Measurements from ENCODE around the gene RNPS1. TPM values are rescaled to one million over a fixed set of nuclear protein-coding genes. Genes with fewer than 3 reads are reported as not detected.
A peak's percentile ranks its signal among the peaks of the same experiment; 100 is the strongest.
"Not testable (repeated sequence)": the region's sequence is repeated elsewhere in the genome, so short reads cannot be mapped to it uniquely, and the experiment has no call there.

Gene RNPS1
- total RNA-seq, 2 experiments from 2014 or later: 225 to 339 TPM

DNA sequence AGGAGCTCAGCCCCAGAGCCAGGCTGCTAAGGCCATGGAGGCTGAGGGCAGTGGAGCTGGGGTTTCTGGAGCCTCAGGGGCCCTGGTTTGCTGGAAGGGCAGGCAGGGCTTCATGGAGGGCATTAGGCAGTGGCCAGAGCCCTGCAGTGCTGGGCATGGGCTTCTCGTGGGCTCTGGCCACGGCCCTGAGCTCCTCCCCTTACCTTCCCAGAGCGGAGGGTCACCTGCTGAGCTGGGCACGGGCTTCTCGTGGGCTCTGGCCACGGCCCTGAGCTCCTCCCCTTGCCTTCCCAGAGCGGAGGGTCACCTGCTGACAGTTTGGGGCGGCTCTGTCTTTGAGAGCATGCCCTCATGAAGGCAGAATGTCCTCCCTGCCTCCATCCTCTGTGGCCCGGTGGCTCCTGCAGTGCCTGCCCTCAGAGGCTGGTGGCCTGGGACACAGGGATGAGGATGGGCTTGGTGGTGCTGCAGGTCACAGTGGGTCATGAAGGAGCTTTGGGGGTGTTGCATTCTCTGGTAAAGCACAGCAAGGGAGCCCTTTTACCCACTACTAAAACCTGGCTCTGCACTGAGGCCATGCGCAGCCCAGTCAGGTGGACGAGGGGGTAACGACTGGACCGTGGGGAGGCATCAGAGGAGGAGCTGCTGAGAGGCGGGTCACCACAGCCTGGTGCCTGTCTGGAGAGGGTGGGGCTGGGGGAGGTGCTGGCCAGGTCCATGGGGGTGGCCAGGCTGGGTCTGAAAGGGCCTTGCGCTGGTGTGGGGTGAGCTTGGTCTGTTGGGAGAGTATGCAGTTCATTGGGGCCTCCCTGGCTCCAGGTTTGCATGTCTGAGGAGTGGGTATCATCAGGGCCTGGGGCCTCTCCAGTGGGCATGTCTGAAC lies 2.9 kb upstream of the RNPS1 start:
- CTCF ChIA-PET (ENCODE audit: unreplicated experiment): no interaction called here
- H3K79me2 ChIP-seq (ENCODE audit: insufficient read depth, low read depth, low read length): peaks cover 27% of the 10 kb centered on the region
- peaks cover 14% of the 10 kb centered on the region; the same call in 1 of the 2 replicates for H3K36me3 ChIP-seq (ENCODE audit: insufficient read depth, low read length)
- no peak overlapping the region for H3K27ac ChIP-seq (ENCODE audit: low read depth, low read length, poor library complexity, severe bottlenecking)
- no peak overlapping the region for H2AFZ ChIP-seq (ENCODE audit: low read length)
- no peaks in the 10 kb centered on the region for H3K9me2 ChIP-seq (ENCODE audit: insufficient read depth, low read length)
- H3K9me3 ChIP-seq (ENCODE audit: low read length): no peaks in the 10 kb centered on the region
- no TSS peak for BruUV-seq (replicated peaks)
- H3K4me2 ChIP-seq (ENCODE audit: low read length): no peak overlapping the region
- H4K20me1 ChIP-seq (ENCODE audit: insufficient read depth, low read length): peaks cover 8% of the 10 kb centered on the region
- H3K4me1 ChIP-seq (ENCODE audit: insufficient read depth, low read length, poor library complexity, severe bottlenecking): peaks cover 21% of the 10 kb centered on the region
- DNase-seq (ENCODE audit: low spot score): no peak
- no peak overlapping the region for H3K4me3 ChIP-seq (ENCODE audit: low read depth, low read length, poor library complexity, severe bottlenecking)
- intact Hi-C loops (cut with micrococcal nuclease; ENCODE audit: unreplicated experiment): no loop called here
- POLR2A ChIA-PET: no interaction called here
- TF ChIP-seq, protein P1, sequence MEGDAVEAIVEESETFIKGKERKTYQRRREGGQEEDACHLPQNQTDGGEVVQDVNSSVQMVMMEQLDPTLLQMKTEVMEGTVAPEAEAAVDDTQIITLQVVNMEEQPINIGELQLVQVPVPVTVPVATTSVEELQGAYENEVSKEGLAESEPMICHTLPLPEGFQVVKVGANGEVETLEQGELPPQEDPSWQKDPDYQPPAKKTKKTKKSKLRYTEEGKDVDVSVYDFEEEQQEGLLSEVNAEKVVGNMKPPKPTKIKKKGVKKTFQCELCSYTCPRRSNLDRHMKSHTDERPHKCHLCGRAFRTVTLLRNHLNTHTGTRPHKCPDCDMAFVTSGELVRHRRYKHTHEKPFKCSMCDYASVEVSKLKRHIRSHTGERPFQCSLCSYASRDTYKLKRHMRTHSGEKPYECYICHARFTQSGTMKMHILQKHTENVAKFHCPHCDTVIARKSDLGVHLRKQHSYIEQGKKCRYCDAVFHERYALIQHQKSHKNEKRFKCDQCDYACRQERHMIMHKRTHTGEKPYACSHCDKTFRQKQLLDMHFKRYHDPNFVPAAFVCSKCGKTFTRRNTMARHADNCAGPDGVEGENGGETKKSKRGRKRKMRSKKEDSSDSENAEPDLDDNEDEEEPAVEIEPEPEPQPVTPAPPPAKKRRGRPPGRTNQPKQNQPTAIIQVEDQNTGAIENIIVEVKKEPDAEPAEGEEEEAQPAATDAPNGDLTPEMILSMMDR (conservative IDR thresholded peaks at IDR 0.05; ENCODE audit: low read length): no peak
- TF ChIP-seq EZH2phosphoT487 (IDR thresholded peaks at IDR 0.05; ENCODE audit: borderline replicate concordance, low read depth, low read length): no peak

DNA sequence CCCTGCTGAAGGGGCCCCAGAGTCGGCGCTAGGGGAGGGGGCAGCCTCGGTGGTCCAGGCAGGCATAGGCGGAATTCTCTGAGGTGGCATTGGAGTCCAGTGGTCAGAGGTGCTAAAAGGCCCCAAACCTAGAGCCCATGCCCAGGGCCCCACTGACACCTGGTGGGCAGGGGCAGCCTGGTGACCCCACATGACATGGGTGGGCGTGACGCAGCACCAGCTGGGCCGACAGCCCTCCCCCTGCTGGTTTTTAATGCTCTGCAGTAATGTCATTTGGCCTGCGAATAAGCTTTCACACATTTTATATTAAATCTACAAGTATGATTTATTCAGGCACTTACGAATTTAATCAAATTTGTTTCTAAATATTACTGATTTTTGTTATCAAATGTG lies 2.1 kb upstream of the RNPS1 start:
- Histone ChIP-seq H2AFZ (ENCODE audit: low read length) (no peak overlapping the region), H3K4me3 (ENCODE audit: low read depth, low read length, poor library complexity, severe bottlenecking) (no peak overlapping the region), H3K79me2 (ENCODE audit: insufficient read depth, low read depth, low read length) (peaks cover 34% of the 10 kb centered on the region), H3K9me3 (ENCODE audit: low read length) (no peaks in the 10 kb centered on the region), H3K4me2 (ENCODE audit: low read length) (peak overlapping the region; percentile 78), H3K36me3 (ENCODE audit: insufficient read depth, low read length) (peaks cover 22% of the 10 kb centered on the region), H3K4me1 (ENCODE audit: insufficient read depth, low read length, poor library complexity, severe bottlenecking) (peaks cover 28% of the 10 kb centered on the region), H4K20me1 (ENCODE audit: insufficient read depth, low read length) (peaks cover 16% of the 10 kb centered on the region), H3K9me2 (ENCODE audit: insufficient read depth, low read length) (no peaks in the 10 kb centered on the region), H3K27ac (ENCODE audit: low read depth, low read length, poor library complexity, severe bottlenecking) (no peak overlapping the region)
- DNase-seq (ENCODE audit: low spot score): no peak
- TF ChIP-seq, protein P1 (conservative IDR thresholded peaks at IDR 0.05; ENCODE audit: low read length): peak; percentile 28; the same call in 1 of the 2 replicates
- TF ChIP-seq EZH2phosphoT487 (IDR thresholded peaks at IDR 0.05; ENCODE audit: borderline replicate concordance, low read depth, low read length): no peak
- intact Hi-C loops (cut with micrococcal nuclease; ENCODE audit: unreplicated experiment): no loop called here
- BruUV-seq (replicated peaks): no TSS peak
- POLR2A ChIA-PET: no interaction called here
- CTCF ChIA-PET (ENCODE audit: unreplicated experiment): no interaction called here

DNA sequence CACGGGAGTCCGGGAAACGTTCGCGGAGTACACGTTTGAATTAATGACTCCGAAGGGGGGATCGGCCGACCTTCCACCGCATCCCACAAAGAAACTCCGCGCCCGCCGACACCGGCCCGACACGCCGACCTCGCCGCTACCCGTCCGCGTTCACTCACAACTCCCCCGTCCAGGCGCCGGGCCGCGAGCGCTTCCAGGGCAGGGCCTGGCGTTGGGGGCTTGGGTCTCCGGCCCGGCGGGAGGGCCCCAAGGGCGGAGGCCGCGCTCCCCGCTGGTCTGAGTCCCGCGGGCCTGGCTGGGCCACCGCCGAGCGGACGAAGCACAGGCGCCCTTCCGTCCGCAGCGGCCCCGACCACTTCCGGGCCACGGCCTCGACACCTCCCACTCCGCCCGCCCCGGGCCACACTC lies 417 bp downstream of the RNPS1 start:
- CTCF ChIA-PET (ENCODE audit: unreplicated experiment); H3K9me2 ChIP-seq (ENCODE audit: insufficient read depth, low read length); DNase-seq (ENCODE audit: low spot score); intact Hi-C loops (cut with micrococcal nuclease; ENCODE audit: unreplicated experiment); H3K9me3 ChIP-seq (ENCODE audit: low read length); BruUV-seq (replicated peaks); POLR2A ChIA-PET: not testable (repeated sequence)
- Histone ChIP-seq H2AFZ (ENCODE audit: low read length) (peak overlapping the region; percentile 53), H3K4me2 (ENCODE audit: low read length) (peak overlapping the region; percentile 78), H3K4me1 (ENCODE audit: insufficient read depth, low read length, poor library complexity, severe bottlenecking) (peaks cover 31% of the 10 kb centered on the region), H3K36me3 (ENCODE audit: insufficient read depth, low read length) (peaks cover 47% of the 10 kb centered on the region), H3K27ac (ENCODE audit: low read depth, low read length, poor library complexity, severe bottlenecking) (peak overlapping the region; percentile 74), H3K79me2 (ENCODE audit: insufficient read depth, low read depth, low read length) (peaks cover 60% of the 10 kb centered on the region), H3K4me3 (ENCODE audit: low read depth, low read length, poor library complexity, severe bottlenecking) (peak overlapping the region; percentile 80), H4K20me1 (ENCODE audit: insufficient read depth, low read length) (peaks cover 29% of the 10 kb centered on the region)

DNA sequence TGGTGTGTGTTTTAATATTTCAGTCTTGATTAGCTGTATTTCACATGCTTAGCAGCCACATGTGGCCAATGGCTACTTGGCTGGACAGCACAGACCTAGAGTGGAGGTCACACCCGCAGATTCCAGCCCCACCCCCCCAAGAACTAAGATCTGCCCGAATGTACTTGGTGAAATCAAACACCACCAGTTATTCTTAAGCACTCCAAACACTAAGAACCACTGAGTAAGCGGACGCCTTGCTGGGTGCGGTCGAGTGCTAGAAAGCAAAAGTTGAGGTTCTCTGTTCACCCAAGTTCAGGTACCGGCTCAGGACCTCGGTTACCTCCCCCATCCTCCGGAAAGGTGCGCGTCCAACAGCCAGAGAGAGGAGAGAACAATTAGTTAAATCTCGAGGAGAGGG lies 1.0 kb downstream of the RNPS1 start:
- peaks cover 31% of the 10 kb centered on the region for H3K4me1 ChIP-seq (ENCODE audit: insufficient read depth, low read length, poor library complexity, severe bottlenecking)
- H4K20me1 ChIP-seq (ENCODE audit: insufficient read depth, low read length): peaks cover 29% of the 10 kb centered on the region
- CTCF ChIA-PET (ENCODE audit: unreplicated experiment); intact Hi-C loops (cut with micrococcal nuclease; ENCODE audit: unreplicated experiment); POLR2A ChIA-PET; H3K9me2 ChIP-seq (ENCODE audit: insufficient read depth, low read length); H3K9me3 ChIP-seq (ENCODE audit: low read length); H2AFZ ChIP-seq (ENCODE audit: low read length); BruUV-seq (replicated peaks); H3K27ac ChIP-seq (ENCODE audit: low read depth, low read length, poor library complexity, severe bottlenecking); DNase-seq (ENCODE audit: low spot score): not testable (repeated sequence)
- H3K4me2 ChIP-seq (ENCODE audit: low read length): peak overlapping the region; percentile 78
- peaks cover 53% of the 10 kb centered on the region for H3K36me3 ChIP-seq (ENCODE audit: insufficient read depth, low read length)
- H3K4me3 ChIP-seq (ENCODE audit: low read depth, low read length, poor library complexity, severe bottlenecking): peak overlapping the region; percentile 80
- H3K79me2 ChIP-seq (ENCODE audit: insufficient read depth, low read depth, low read length): peaks cover 64% of the 10 kb centered on the region

DNA sequence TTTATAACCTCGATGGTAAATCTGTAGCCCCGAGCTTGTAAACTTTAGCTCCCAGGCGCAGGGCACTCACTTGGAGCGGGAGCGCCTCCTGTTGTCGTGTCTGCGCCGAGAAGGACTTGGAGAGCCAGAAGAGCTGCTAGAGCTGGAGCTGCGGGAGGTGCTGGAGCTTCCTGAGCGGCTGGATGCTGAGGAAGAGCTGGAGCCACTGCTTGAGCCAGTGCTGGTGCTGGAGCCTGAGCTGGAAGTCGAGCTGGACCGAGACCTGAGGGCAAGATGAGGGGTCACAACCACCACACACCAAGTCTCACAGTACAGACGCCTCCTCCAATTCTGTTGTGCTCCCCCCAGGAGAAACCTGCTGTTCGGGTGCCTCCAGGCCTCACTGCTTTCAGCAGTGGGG lies 4.9 kb downstream of the RNPS1 start:
- Histone ChIP-seq H3K79me2 (ENCODE audit: insufficient read depth, low read depth, low read length) (peaks cover 79% of the 10 kb centered on the region), H4K20me1 (ENCODE audit: insufficient read depth, low read length) (peaks cover 34% of the 10 kb centered on the region)
- CTCF ChIA-PET (ENCODE audit: unreplicated experiment): not testable (repeated sequence)

More for the DNA sequence above, 4.9 kb downstream of the RNPS1 start:
- intact Hi-C loops (cut with micrococcal nuclease; ENCODE audit: unreplicated experiment); H3K4me2 ChIP-seq (ENCODE audit: low read length); H3K9me3 ChIP-seq (ENCODE audit: low read length); DNase-seq (ENCODE audit: low spot score); BruUV-seq (replicated peaks); H3K4me3 ChIP-seq (ENCODE audit: low read depth, low read length, poor library complexity, severe bottlenecking); H3K9me2 ChIP-seq (ENCODE audit: insufficient read depth, low read length); H2AFZ ChIP-seq (ENCODE audit: low read length); H3K27ac ChIP-seq (ENCODE audit: low read depth, low read length, poor library complexity, severe bottlenecking); POLR2A ChIA-PET: not testable (repeated sequence)
- Histone ChIP-seq H3K4me1 (ENCODE audit: insufficient read depth, low read length, poor library complexity, severe bottlenecking) (peaks cover 18% of the 10 kb centered on the region), H3K36me3 (ENCODE audit: insufficient read depth, low read length) (peaks cover 92% of the 10 kb centered on the region)

Data from OCI-LY7 (cell line).